Esophagus muscularis mucosa (tissue), 3 donors: Measurements from ENCODE around the gene ARL5C.

Experiments used
- EP300 ChIP-seq: sonication (generic); formaldehyde crosslinking; IDR thresholded peaks from one replicate; pipeline ENCODE4 v1.6.1; 2017; ENCODE audit warnings: antibody characterized with exemption
- POLR2AphosphoS5 ChIP-seq, 2 donors: sonication (generic); formaldehyde crosslinking; IDR thresholded peaks; one replicate each; pipeline ENCODE4 v1.6.1; 2017; ENCODE audit warnings: antibody characterized with exemption in 2 of 2

DNA sequence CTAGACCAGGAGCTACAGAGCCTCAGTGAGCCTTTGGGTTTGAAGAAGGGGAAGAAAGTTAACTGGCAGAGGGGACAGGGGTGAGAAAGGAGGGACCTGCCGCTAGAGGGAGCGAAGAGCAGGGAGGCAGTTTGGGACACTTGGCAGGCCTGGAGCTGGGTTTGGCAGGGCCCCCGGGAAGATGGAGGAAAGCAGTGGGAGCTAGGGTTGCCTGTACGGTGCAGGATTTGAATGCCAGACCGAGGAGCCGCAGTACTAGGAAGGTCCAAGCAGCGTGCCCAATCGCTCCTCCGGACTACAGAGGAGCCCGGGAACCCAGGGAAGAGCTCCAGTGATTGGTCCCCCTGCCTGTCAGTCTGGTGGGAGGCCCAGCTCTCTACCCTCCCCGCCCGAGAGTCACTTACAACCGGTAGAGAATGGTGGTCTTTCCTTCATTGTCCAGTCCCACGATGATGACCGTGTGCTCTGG, 1.3 kb downstream of the ARL5C start:
- TF ChIP-seq EP300 (no peak), POLR2AphosphoS5 (IDR thresholded peaks at IDR 0.05) (peak; percentile 61 to 65)
